CD4-positive, alpha-beta memory T cell (primary cell): ENCODE results near the gene RBFA. TPM values are rescaled to one million over a fixed set of nuclear protein-coding genes. Genes with fewer than 3 reads are reported as not detected.
"Not testable (repeated sequence)": the region's sequence is repeated elsewhere in the genome, so short reads cannot be mapped to it uniquely, and the experiment has no call there.

Experiments used
- CTCF ChIA-PET: fragments of 350-600 bp; sonication (Branson Sonifier 250); formaldehyde crosslinking; loops from one replicate; lab custom pipeline; 2021; ENCODE audit warnings: inconsistent platforms; ENCODE audit not compliant: partially characterized antibody; lab: Charles Lee
- POLR2A ChIA-PET: fragments of 350-600 bp; sonication (Branson Sonifier 250); formaldehyde crosslinking; loops from one replicate; lab custom pipeline; 2021; ENCODE audit not compliant: partially characterized antibody; lab: Charles Lee
- DNase-seq, 5 donors: peaks; one replicate each; pipeline versions ENCODE4 v3.0.0 to v3.0.0-alpha.2; 2020 to 2022; ENCODE audit warnings: mixed read lengths in 1 of 5
- H3K27ac ChIP-seq: one replicate; pipeline ENCODE4 v1.7.0; 2013; ENCODE audit warnings: low read depth, low read length
- H3K27me3 ChIP-seq: 2 replicates; pipeline ENCODE4 v1.7.0; 2013; ENCODE audit warnings: mild to moderate bottlenecking, low read length, moderate library complexity; ENCODE audit not compliant: insufficient read depth
- H3K36me3 ChIP-seq: 2 replicates; pipeline ENCODE4 v1.7.0; 2013; ENCODE audit warnings: mild to moderate bottlenecking, low read length, moderate library complexity; ENCODE audit not compliant: insufficient read depth
- H3K4me1 ChIP-seq: 2 replicates; pipeline ENCODE4 v1.7.0; 2013; ENCODE audit warnings: mild to moderate bottlenecking, low read length, moderate library complexity; ENCODE audit not compliant: insufficient read depth
- H3K4me3 ChIP-seq, 2 donors: one replicate each; pipeline ENCODE4 v1.7.0; 2013; ENCODE audit warnings: low read length in 2 of 2, mild to moderate bottlenecking in 1 of 2
- H3K9me3 ChIP-seq, 2 donors: one replicate each; pipeline ENCODE4 v1.7.0; 2013; ENCODE audit warnings: low read length in 2 of 2, control low read depth in 1 of 2; ENCODE audit not compliant: control insufficient read depth in 1 of 2
- H3K27ac Mint-ChIP-seq, 7 donors: one replicate each; pipeline ENCODE4 v1.8.0; 2020 to 2021; ENCODE audit warnings: mixed read lengths in 7 of 7, mild to moderate bottlenecking in 6 of 7, inconsistent platforms in 3 of 7, moderate library complexity in 3 of 7
- H3K27me3 Mint-ChIP-seq, 2 donors: one replicate each; pipeline ENCODE4 v1.8.0; 2020 to 2021; ENCODE audit warnings: mixed read lengths in 2 of 2
- H3K36me3 Mint-ChIP-seq, 2 donors: one replicate each; pipeline ENCODE4 v1.8.0; 2020 to 2021; ENCODE audit warnings: mixed read lengths in 2 of 2, inconsistent platforms in 1 of 2, mild to moderate bottlenecking in 1 of 2
- H3K4me1 Mint-ChIP-seq, 4 donors: one replicate each; pipeline ENCODE4 v1.8.0; 2020 to 2021; ENCODE audit warnings: mixed read lengths in 4 of 4, mild to moderate bottlenecking in 1 of 4
- H3K4me3 Mint-ChIP-seq, 8 donors: one replicate each; pipeline ENCODE4 v1.8.0; 2020 to 2021; ENCODE audit warnings: mixed read lengths in 8 of 8, mild to moderate bottlenecking in 7 of 8, moderate library complexity in 6 of 8, inconsistent platforms in 3 of 8
- H3K9me3 Mint-ChIP-seq, 8 donors: one replicate each; pipeline ENCODE4 v1.8.0; 2020 to 2021; ENCODE audit warnings: mixed read lengths in 8 of 8, mild to moderate bottlenecking in 5 of 8, inconsistent platforms in 3 of 8, moderate library complexity in 1 of 8
- intact Hi-C: fragments of 100-400 bp; cut with micrococcal nuclease; formaldehyde crosslinking; loops from one replicate; pipeline ENCODE4 v1.15.1; 2023
- polyA plus RNA-seq, 2 donors: library from polyadenylated mRNA; unstranded; fragments of 300-500 nt; fragmentation: Illumina TruSeq; gene quantifications; one replicate each; pipeline ENCODE4 v1.2.3, GENCODE V29; 2021
- total RNA-seq, 2 experiments: library from RNA; stranded (reverse); gene quantifications; one replicate each; pipeline ENCODE4 v1.2.3, GENCODE V29; 2021

Gene RBFA
- total and polyA plus RNA-seq, 4 experiments from 2014 or later: 8.8 to 14.9 (median 12.0) TPM

GRCh38 chr18:79988451-79989194 lies 45.6 kb upstream of the RBFA start, which contains the start of gene TXNL4A:
TSS of gene TXNL4A (minus strand) at chr18:79988563. CDS start at chr18:79988392, 171 bp downstream.
- H3K4me1 ChIP-seq: peaks cover 38% of the 10 kb centered on the region
- no peaks in the 10 kb centered on the region for H3K27me3 Mint-ChIP-seq
- no peaks in the 10 kb centered on the region for H3K9me3 ChIP-seq
- H3K4me3 ChIP-seq: peak within 1 kb of the TSS; percentile 78 to 89
- H3K4me1 Mint-ChIP-seq: peaks cover 28 to 49% (median 38%) of the 10 kb centered on the region in 4 donors
- peak within 1 kb of the TSS; percentile 80 to 100 (median 98) for H3K27ac Mint-ChIP-seq
- no peaks in the 10 kb centered on the region for H3K9me3 Mint-ChIP-seq
- H3K4me3 Mint-ChIP-seq: peak within 1 kb of the TSS; percentile 92 to 96 (median 94)
- peak within 1 kb of the TSS; percentile 95 for H3K27ac ChIP-seq
- CTCF ChIA-PET: interaction anchor here (1.5 to 2.9 kb wide), 2 partner anchors 26 to 118 kb away, joined by 3 to 10 read pairs; no protein-coding TSS in a partner anchor
- intact Hi-C loops: loop anchor here (1.0 to 5.0 kb wide), 7 partner anchors 24 to 611 kb away; partner anchors contain the start of genes ADNP2, CTDP1, HSBP1L1 and RBFA
- H3K36me3 ChIP-seq: peaks cover 7% of the 10 kb centered on the region
- H3K27me3 ChIP-seq: no peaks in the 10 kb centered on the region
- POLR2A ChIA-PET: interaction anchor here (1.7 to 3.0 kb wide), 5 partner anchors 23 to 121 kb away, joined by 5 to 33 read pairs (median 8); partner anchors contain the start of genes ADNP2, HSBP1L1, RBFA and SLC66A2
- H3K36me3 Mint-ChIP-seq: peaks cover 13 to 31% of the 10 kb centered on the region in 2 donors
- DNase-seq: peak; percentile 81 to 87 (median 84)

- H3K27me3 ChIP-seq: no peaks in the 10 kb centered on the region
- Mint-ChIP-seq H3K36me3 (peaks cover 10 to 25% of the 10 kb centered on the region in 2 donors), H3K4me1 (peaks cover 23 to 44% (median 33%) of the 10 kb centered on the region in 4 donors), H3K27me3 (no peaks in the 10 kb centered on the region), H3K4me3 (peak overlapping the region; percentile 92 to 96 (median 94)), H3K9me3 (no peaks in the 10 kb centered on the region), H3K27ac (peak overlapping the region; percentile 80 to 100 (median 98))
- H3K9me3 ChIP-seq: no peaks in the 10 kb centered on the region
- H3K4me3 ChIP-seq: peak overlapping the region; percentile 78 to 89
- peak overlapping the region; percentile 95 for H3K27ac ChIP-seq
- intact Hi-C loops: loop anchor here (2.0 to 5.0 kb wide), 3 partner anchors 120 to 612 kb away; partner anchors contain the start of gene ADNP2
- H3K36me3 ChIP-seq: peaks cover 7% of the 10 kb centered on the region
- peaks cover 38% of the 10 kb centered on the region for H3K4me1 ChIP-seq
- POLR2A ChIA-PET: interaction anchor here (1.7 to 3.0 kb wide), 4 partner anchors 24 to 120 kb away, joined by 6 to 33 read pairs (median 12); partner anchors contain the start of genes ADNP2, HSBP1L1, RBFA and SLC66A2
- DNase-seq: no peak
- CTCF ChIA-PET: interaction anchor here (1.5 to 2.9 kb wide), 2 partner anchors 26 to 117 kb away, joined by 3 to 10 read pairs; no protein-coding TSS in a partner anchor
These were observed 45.1 kb upstream of the RBFA start for GRCh38 chr18:79989195-79989497.

- peaks cover 11 to 24% (median 16%) of the 10 kb centered on the region in 4 donors for H3K4me1 Mint-ChIP-seq
- ChIA-PET POLR2A (no interaction called here), CTCF (no interaction called here)
- H3K27me3 ChIP-seq: no peaks in the 10 kb centered on the region
- H3K9me3 ChIP-seq: no peaks in the 10 kb centered on the region
- H3K36me3 ChIP-seq: no peaks in the 10 kb centered on the region
- H3K27ac ChIP-seq: no peak overlapping the region
- H3K36me3 Mint-ChIP-seq: peaks cover 0 to 11% of the 10 kb centered on the region in 2 donors
- intact Hi-C loops: no loop called here
- no peaks in the 10 kb centered on the region for H3K9me3 Mint-ChIP-seq
- no peak overlapping the region for H3K4me3 ChIP-seq
- peaks cover 20% of the 10 kb centered on the region for H3K4me1 ChIP-seq
- H3K27ac Mint-ChIP-seq: peak overlapping the region in 1 of 7 donors; percentile 4
- H3K27me3 Mint-ChIP-seq: no peaks in the 10 kb centered on the region
- DNase-seq: no peak
- no peak overlapping the region for H3K4me3 Mint-ChIP-seq
These were observed 42.7 kb upstream of the RBFA start for GRCh38 chr18:79991494-79991893.

GRCh38 chr18:79999701-80000100 lies 34.5 kb upstream of the RBFA start:
- H3K4me1 Mint-ChIP-seq, H3K27ac ChIP-seq, DNase-seq, POLR2A ChIA-PET, H3K4me1 ChIP-seq, H3K4me3 Mint-ChIP-seq, H3K4me3 ChIP-seq, intact Hi-C loops, CTCF ChIA-PET, H3K36me3 Mint-ChIP-seq, H3K9me3 ChIP-seq, H3K27me3 ChIP-seq, H3K27me3 Mint-ChIP-seq, H3K36me3 ChIP-seq: not testable (repeated sequence)
- Mint-ChIP-seq H3K9me3 (peaks cover 0 to 39% (median 15%) of the 10 kb centered on the region in 8 donors), H3K27ac (peak overlapping the region in 1 of 7 donors; percentile 61)

- Mint-ChIP-seq H3K9me3 (peaks cover 0 to 41% (median 15%) of the 10 kb centered on the region in 8 donors), H3K4me1 (no peaks in the 10 kb centered on the region), H3K27ac (no peak overlapping the region), H3K27me3 (peaks cover 0 to 4% of the 10 kb centered on the region in 2 donors), H3K4me3 (no peak overlapping the region), H3K36me3 (peaks cover 4 to 8% of the 10 kb centered on the region in 2 donors)
- ChIA-PET POLR2A (no interaction called here), CTCF (no interaction called here)
- Histone ChIP-seq H3K4me1 (no peaks in the 10 kb centered on the region), H3K36me3 (no peaks in the 10 kb centered on the region), H3K9me3 (no peaks in the 10 kb centered on the region), H3K4me3 (no peak overlapping the region), H3K27ac (no peak overlapping the region), H3K27me3 (no peaks in the 10 kb centered on the region)
- no peak for DNase-seq
- intact Hi-C loops: no loop called here
These were observed 33.4 kb upstream of the RBFA start for GRCh38 chr18:80000877-80001276.

GRCh38 chr18:80002468-80002867 lies 31.8 kb upstream of the RBFA start:
- H3K27ac Mint-ChIP-seq: no peak overlapping the region
- Histone ChIP-seq H3K9me3 (no peaks in the 10 kb centered on the region), H3K27ac (no peak overlapping the region), H3K4me3 (no peak overlapping the region), H3K4me1 (no peaks in the 10 kb centered on the region), H3K27me3 (no peaks in the 10 kb centered on the region), H3K36me3 (no peaks in the 10 kb centered on the region)
- peaks cover 0 to 43% (median 20%) of the 10 kb centered on the region in 8 donors for H3K9me3 Mint-ChIP-seq
- peaks cover 0 to 4% of the 10 kb centered on the region in 2 donors for H3K27me3 Mint-ChIP-seq
- H3K4me1 Mint-ChIP-seq: no peaks in the 10 kb centered on the region
- intact Hi-C loops: no loop called here
- peaks cover 4 to 8% of the 10 kb centered on the region in 2 donors for H3K36me3 Mint-ChIP-seq
- DNase-seq: no peak
- ChIA-PET POLR2A (no interaction called here), CTCF (no interaction called here)
- no peak overlapping the region for H3K4me3 Mint-ChIP-seq

- no peak overlapping the region for H3K4me3 Mint-ChIP-seq
- Histone ChIP-seq H3K4me3 (no peak overlapping the region), H3K4me1 (no peaks in the 10 kb centered on the region), H3K36me3 (no peaks in the 10 kb centered on the region), H3K27ac (no peak overlapping the region), H3K9me3 (no peaks in the 10 kb centered on the region), H3K27me3 (no peaks in the 10 kb centered on the region)
- peaks cover 0 to 3% of the 10 kb centered on the region in 2 donors for H3K27me3 Mint-ChIP-seq
- peak overlapping the region in 1 of 7 donors; percentile 67 for H3K27ac Mint-ChIP-seq
- ChIA-PET POLR2A (no interaction called here), CTCF (no interaction called here)
- no peaks in the 10 kb centered on the region for H3K4me1 Mint-ChIP-seq
- intact Hi-C loops: no loop called here
- H3K9me3 Mint-ChIP-seq: peaks cover 0 to 53% (median 21%) of the 10 kb centered on the region in 8 donors
- peaks cover 7 to 13% of the 10 kb centered on the region in 2 donors for H3K36me3 Mint-ChIP-seq
- no peak for DNase-seq
These were observed 29.5 kb upstream of the RBFA start for GRCh38 chr18:80004600-80005342.
